Measurements from ENCODE around the gene CNKSR3.

DNA sequence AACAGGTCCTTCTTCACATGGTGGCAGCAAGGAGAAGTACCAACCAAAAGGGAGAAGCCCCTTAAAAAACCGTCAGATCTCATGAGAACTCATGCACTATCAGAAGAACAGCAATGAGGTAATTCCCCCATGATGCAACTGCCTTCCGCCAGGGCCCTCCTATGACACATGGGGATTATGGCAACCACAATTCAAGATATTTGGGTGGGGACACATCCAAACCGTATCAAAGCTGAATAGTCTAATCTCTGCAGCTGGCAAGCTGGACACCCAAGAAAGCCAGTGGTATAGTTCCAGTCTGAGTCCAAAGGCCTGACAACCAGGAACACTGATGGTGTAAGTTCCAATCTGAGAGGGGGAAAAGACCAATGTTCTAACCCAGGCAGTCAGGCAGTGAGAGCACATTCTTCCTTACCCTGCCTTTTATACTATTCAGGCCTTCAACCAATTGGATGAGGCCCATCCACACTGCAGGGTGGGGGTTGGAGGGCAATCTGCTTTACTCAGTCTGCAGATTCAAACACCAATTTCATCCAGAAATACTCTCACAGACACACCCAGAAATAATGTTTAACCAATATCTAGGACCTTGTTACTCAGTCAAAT is 17.9 kb upstream of the CNKSR3 start:
- TF ChIP-seq EZH2 (IDR thresholded peaks at IDR 0.05; ENCODE audit: borderline replicate concordance, insufficient read depth, low read length, poor library complexity, severe bottlenecking) (no peak), CTCF (IDR thresholded peaks at IDR 0.05; ENCODE audit: poor library complexity, severe bottlenecking) (no peak), MXI1 (conservative IDR thresholded peaks at IDR 0.05; ENCODE audit: poor library complexity, severe bottlenecking) (no peak), RAD21 (conservative IDR thresholded peaks at IDR 0.05) (no peak), REST (IDR thresholded peaks at IDR 0.05; ENCODE audit: borderline replicate concordance) (no peak), POLR2AphosphoS5 (IDR thresholded peaks at IDR 0.05) (no peak), SMC3 (conservative IDR thresholded peaks at IDR 0.05; ENCODE audit: poor library complexity) (no peak), EP300 (conservative IDR thresholded peaks at IDR 0.05; ENCODE audit: poor library complexity, severe bottlenecking) (no peak), TAF1 (IDR thresholded peaks at IDR 0.05; ENCODE audit: low read depth) (no peak)

All from neural cell (in vitro differentiated cells).